H1 (cell line): ENCODE results near the gene NRXN3. TPM values are rescaled to one million over a fixed set of nuclear protein-coding genes. Genes with fewer than 3 reads are reported as not detected.

Experiments used
- CHD1 ChIP-seq: IDR thresholded peaks from 2 replicates; pipeline ENCODE4 v1.6.1; 2012; ENCODE audit warnings: low read depth, low read length, improper control_type of control experiment
- EGR1 ChIP-seq: IDR thresholded peaks from 2 replicates; pipeline ENCODE4 v1.6.1; 2011; ENCODE audit warnings: low read depth, low read length, borderline replicate concordance
- MAFK ChIP-seq: IDR thresholded peaks from 2 replicates; pipeline ENCODE4 v1.6.1; 2012; ENCODE audit warnings: low read depth, mild to moderate bottlenecking, improper control_type of control experiment, low read length
- RXRA ChIP-seq: IDR thresholded peaks from 2 replicates; pipeline ENCODE4 v1.6.1; 2011; ENCODE audit warnings: low read depth, mild to moderate bottlenecking, low read length, moderate library complexity; ENCODE audit not compliant: insufficient read depth
- SIN3A ChIP-seq, 2 experiments: IDR thresholded peaks in 1 of 2; conservative IDR thresholded peaks in 1 of 2; 2 replicates each; pipeline ENCODE4 v1.6.1; 2011 to 2012; ENCODE audit warnings: low read length in 2 of 2, improper control_type of control experiment in 1 of 2, low read depth in 1 of 2, mild to moderate bottlenecking in 1 of 2
- SP4 ChIP-seq: IDR thresholded peaks from 2 replicates; pipeline ENCODE4 v1.6.1; 2012; ENCODE audit warnings: low read length, inconsistent platforms
- SUZ12 ChIP-seq: fragments of 200-600 bp; sonication (generic); IDR thresholded peaks from 2 replicates; pipeline ENCODE4 v1.6.1; 2012; ENCODE audit warnings: mild to moderate bottlenecking, inconsistent platforms, low read length, moderate library complexity, mixed read lengths
- USF2 ChIP-seq: IDR thresholded peaks from 2 replicates; pipeline ENCODE4 v1.6.1; 2011; ENCODE audit warnings: low read length, improper control_type of control experiment
- polyA plus RNA-seq, 7 experiments: library from polyadenylated mRNA; depleted of rRNA in 3 of 7; stranded (reverse) in 5 of 7; unstranded in 2 of 7; fragments of >200 nt in 5 of 7; fragments of 200-250 nt in 2 of 7; gene quantifications; 1 replicate in 5 of 7; 2 replicates in 1 of 7; 4 replicates in 1 of 7; pipeline versions ENCODE4 v1.2.1 to v1.2.3, GENCODE V29; 2011 to 2013; ENCODE audit warnings: missing spikeins in 2 of 7, mixed read lengths in 2 of 7
- total RNA-seq: library from RNA; stranded (reverse); fragmentation: NEBNext Ultra II Directional; extraction: Animal tissue kit (Norgen Biotek cat#: 25700); gene quantifications from 2 replicates; pipeline ENCODE4 v1.2.1, GENCODE V29; 2021

The NRXN3 gene
- total and polyA plus RNA-seq, 2 of the 8 experiments (the other 6 are each of a cell fraction or from before 2014, with no cell fraction given): 2.6 to 4.1 TPM

DNA sequence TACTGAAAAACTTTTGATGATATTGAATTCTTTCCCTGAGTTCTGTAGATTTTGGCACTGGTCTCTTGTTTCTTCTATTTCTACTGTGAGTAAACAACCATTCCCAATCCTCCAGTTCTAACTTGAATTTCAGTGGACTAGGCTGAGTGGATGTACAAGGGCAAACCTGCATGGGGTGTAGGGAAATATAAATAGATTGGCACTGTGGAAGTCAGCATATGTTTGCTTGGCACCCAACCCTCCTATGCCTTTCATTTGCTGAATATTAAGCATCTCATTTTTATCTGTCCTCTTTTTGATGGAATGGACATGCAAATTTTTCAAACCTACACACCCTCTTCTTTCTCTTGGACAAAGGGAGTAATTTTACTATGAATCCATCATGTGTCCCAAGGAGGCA is 1212.9 kb downstream of the NRXN3 start (continued):
- TF ChIP-seq MAFK (no peak), RXRA (no peak), SIN3A (conservative IDR thresholded peaks at IDR 0.05 in 1 of 2, IDR thresholded peaks at IDR 0.05 in 1 of 2; ENCODE audit: low read depth in 1 of 2, low read length in 2 of 2) (no peak), USF2 (no peak), SUZ12 (no peak), EGR1 (no peak), SP4 (no peak), CHD1 (no peak)
